HEK293 (cell line): ENCODE data around the gene AP1G2.

ENCODE experiments used
- BCL11A ChIP-seq: fragments of 450-650 bp; formaldehyde crosslinking; IDR thresholded peaks from 2 replicates; pipeline ENCODE4 v1.5.1; 2016; ENCODE audit warnings: low read depth, missing biosample characterization, missing genetic modification characterization
- PRDM2 ChIP-seq: fragments of 450-650 bp; formaldehyde crosslinking; IDR thresholded peaks from 2 replicates; pipeline ENCODE4 v1.5.1; 2016; ENCODE audit warnings: missing biosample characterization, missing genetic modification characterization, borderline replicate concordance
- ZBTB20 ChIP-seq: fragments of 450-650 bp; formaldehyde crosslinking; IDR thresholded peaks from 2 replicates; pipeline ENCODE4 v1.5.1; 2016; ENCODE audit warnings: missing biosample characterization, missing genetic modification characterization
- ZNF362 ChIP-seq: fragments of 450-650 bp; formaldehyde crosslinking; IDR thresholded peaks from 2 replicates; pipeline ENCODE4 v1.5.1; 2016; ENCODE audit warnings: missing biosample characterization, missing genetic modification characterization
- ZNF596 ChIP-seq: fragments of 450-650 bp; IDR thresholded peaks from 2 replicates; pipeline ENCODE4 v1.5.0; 2018; ENCODE audit warnings: missing biosample characterization, mild to moderate bottlenecking, missing genetic modification characterization, moderate library complexity
- ZNF837 ChIP-seq: fragments of 450-650 bp; formaldehyde crosslinking; IDR thresholded peaks from 2 replicates; pipeline ENCODE4 v1.5.1; 2016; ENCODE audit warnings: missing biosample characterization, missing genetic modification characterization

DNA sequence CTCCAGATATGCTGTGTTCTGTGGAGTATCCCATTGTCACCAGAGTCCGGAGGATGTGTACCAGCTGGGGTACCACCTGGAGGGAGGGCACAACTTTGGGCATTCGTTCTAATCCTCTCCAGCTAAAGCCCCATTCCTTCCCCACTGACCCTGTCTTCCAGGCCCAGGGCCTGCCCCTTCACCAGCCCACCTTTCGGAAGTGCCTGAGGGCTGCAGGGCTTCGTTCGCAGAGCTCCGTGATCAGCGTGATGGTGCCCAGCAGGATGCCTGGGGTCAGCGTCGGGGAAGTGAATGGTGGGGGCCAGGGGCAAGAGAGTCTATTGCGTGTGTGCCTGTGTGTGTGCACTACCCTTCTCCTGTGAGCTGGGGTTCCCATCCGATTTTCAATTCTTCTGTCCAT is 2.0 kb downstream of the AP1G2 start:
- TF ChIP-seq ZBTB20 (tag by site-specific recombination): no peak
- no peak for TF ChIP-seq BCL11A (tag by site-specific recombination)
- TF ChIP-seq ZNF837 (tag by site-specific recombination): no peak
- no peak for TF ChIP-seq ZNF362 (tag by site-specific recombination)
- no peak for TF ChIP-seq ZNF596 (tag by site-specific recombination)
- TF ChIP-seq PRDM2 (tag by site-specific recombination): no peak
